GM23248 (cell line): ENCODE measurements around the gene GSG1L. TPM values are rescaled to one million over a fixed set of nuclear protein-coding genes. Genes with fewer than 3 reads are reported as not detected.
A peak's percentile ranks its signal among the peaks of the same experiment; 100 is the strongest.

Experiments
- DNase-seq: peaks from one replicate; pipeline ENCODE4 v3.0.0-alpha.2; 2015
- H2AFZ ChIP-seq: fragments of 200-600 bp; sonication (generic); 2 replicates; pipeline ENCODE4 v1.6.1; 2016; ENCODE audit warnings: antibody characterized with exemption
- H3F3A ChIP-seq: fragments of 200-600 bp; sonication (generic); 2 replicates; pipeline ENCODE4 v1.6.1; 2016; ENCODE audit warnings: mild to moderate bottlenecking, antibody characterized with exemption, mixed run types; ENCODE audit not compliant: insufficient read depth
- H3K27ac ChIP-seq: fragments of 200-600 bp; sonication (generic); 2 replicates; pipeline ENCODE4 v1.5.1; 2016; ENCODE audit warnings: mild to moderate bottlenecking
- H3K27me3 ChIP-seq: fragments of 200-600 bp; sonication (generic); replicated peaks from 2 replicates; pipeline ENCODE4 v1.6.1; 2016; ENCODE audit warnings: mild to moderate bottlenecking; ENCODE audit not compliant: insufficient read depth
- H3K36me3 ChIP-seq: fragments of 200-600 bp; sonication (generic); 2 replicates; pipeline ENCODE4 v1.6.1; 2016; ENCODE audit warnings: low read depth, mild to moderate bottlenecking
- H3K4me1 ChIP-seq: fragments of 200-600 bp; sonication (generic); 2 replicates; pipeline ENCODE4 v1.6.1; 2016; ENCODE audit warnings: mild to moderate bottlenecking; ENCODE audit not compliant: insufficient read depth
- H3K4me2 ChIP-seq: fragments of 200-600 bp; sonication (generic); one replicate; pipeline ENCODE4 v1.6.1; 2016; ENCODE audit warnings: mild to moderate bottlenecking; ENCODE audit not compliant: unreplicated experiment
- H3K4me3 ChIP-seq: fragments of 200-600 bp; sonication (generic); 2 replicates; pipeline ENCODE4 v1.5.1; 2016; ENCODE audit warnings: mild to moderate bottlenecking
- H3K79me2 ChIP-seq: fragments of 200-600 bp; sonication (generic); 2 replicates; pipeline ENCODE4 v1.6.1; 2016; ENCODE audit warnings: mild to moderate bottlenecking; ENCODE audit not compliant: insufficient read depth
- H3K9ac ChIP-seq: fragments of 200-600 bp; sonication (generic); 2 replicates; pipeline ENCODE4 v1.6.1; 2016; ENCODE audit warnings: mild to moderate bottlenecking
- H3K9me2 ChIP-seq: fragments of 200-600 bp; sonication (generic); 2 replicates; pipeline ENCODE4 v1.6.1; 2016; ENCODE audit warnings: mixed run types, mild to moderate bottlenecking, moderate library complexity; ENCODE audit not compliant: insufficient read depth
- H3K9me3 ChIP-seq: fragments of 200-600 bp; sonication (generic); one replicate; pipeline ENCODE4 v1.6.1; 2017; ENCODE audit warnings: low read depth
- H4K20me1 ChIP-seq: fragments of 200-600 bp; sonication (generic); 2 replicates; pipeline ENCODE4 v1.6.0; 2016; ENCODE audit not compliant: insufficient read depth
- EZH2 ChIP-seq: fragments of 200-600 bp; sonication (generic); IDR thresholded peaks from 2 replicates; pipeline ENCODE4 v1.6.1; 2018; ENCODE audit warnings: antibody characterized with exemption, mild to moderate bottlenecking; ENCODE audit not compliant: insufficient read depth, poor library complexity, severe bottlenecking
- EZH2phosphoT487 ChIP-seq: fragments of 200-600 bp; sonication (generic); IDR thresholded peaks from 2 replicates; pipeline ENCODE4 v1.6.1; 2018; ENCODE audit warnings: antibody characterized with exemption, moderate library complexity, mild to moderate bottlenecking, low read depth; ENCODE audit not compliant: insufficient read depth
- WGBS, 2 experiments: methylation state at CpG; one replicate each; pipeline ENCODE4 v1.1.6; 2015 to 2017; ENCODE audit warnings: low lambda C conversion rate in 2 of 2, low coverage in 1 of 2; ENCODE audit errors: missing lambda C conversion rate in 2 of 2; 5-methylcytosine and 5-hydroxymethylcytosine counted together
- in situ Hi-C: fragments of 300-500 bp; cut with MboI; formaldehyde crosslinking; loops from 2 replicates; pipeline ENCODE4 v1.15.0; 2020
- polyA plus RNA-seq: library from polyadenylated mRNA; unstranded; fragments of >200 nt; fragmentation: Nextera tagmentation; extraction: Ambion mirVana; gene quantifications from 2 replicates; pipeline ENCODE4 v1.2.1, GENCODE V29; 2016
- total RNA-seq: library from RNA; depleted of rRNA; stranded (reverse); fragments of >200 nt; shearing (Covaris generic); gene quantifications from 2 replicates; pipeline ENCODE4 v1.2.3, GENCODE V29; 2014

Gene GSG1L
- total and polyA plus RNA-seq, 2 experiments from 2014 or later, result not detected

DNA sequence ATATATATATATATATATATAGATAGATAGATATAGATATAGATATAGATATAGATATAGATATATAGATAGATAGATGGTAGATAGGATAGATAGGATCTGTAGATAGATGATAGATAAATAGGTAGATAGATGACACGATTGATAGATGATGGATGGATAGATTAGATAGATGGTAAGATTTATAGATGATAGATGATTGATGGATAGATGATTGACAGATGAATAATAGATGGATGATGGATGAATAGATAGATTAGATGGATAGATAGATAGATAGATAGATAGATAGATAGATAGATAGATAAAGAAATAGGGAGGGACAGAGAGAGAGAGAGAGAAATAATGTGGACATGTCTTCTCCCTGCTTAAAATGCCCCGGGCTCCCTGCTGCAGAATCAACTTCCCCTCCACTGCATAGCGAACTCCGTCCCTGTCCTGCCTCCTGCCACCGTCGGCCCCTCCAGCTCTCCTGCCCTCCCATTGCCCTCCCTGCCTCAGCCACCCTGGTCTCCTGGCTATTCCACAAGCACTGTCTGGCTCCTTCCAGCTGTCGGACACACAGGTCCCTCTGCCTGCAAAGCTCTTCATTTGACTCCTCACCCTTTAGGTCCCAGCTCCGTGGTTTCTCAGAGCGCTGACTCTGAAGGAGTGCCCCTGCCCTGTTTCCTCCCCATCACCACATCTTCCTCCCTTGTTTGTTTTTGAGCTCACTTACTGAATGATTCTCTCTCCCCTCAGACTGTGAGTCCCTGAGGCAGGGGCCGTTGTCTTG lies 259.6 kb downstream of the GSG1L start:
- Histone ChIP-seq H3K4me3 (no peak overlapping the region), H3K9me2 (no peaks in the 10 kb centered on the region), H3K4me1 (no peaks in the 10 kb centered on the region), H3K27ac (no peak overlapping the region), H2AFZ (no peak overlapping the region), H3K9me3 (no peaks in the 10 kb centered on the region), H3K79me2 (no peaks in the 10 kb centered on the region), H3K4me2 (no peak overlapping the region), H3K27me3 (peaks cover 35% of the 10 kb centered on the region), H3K36me3 (no peaks in the 10 kb centered on the region), H4K20me1 (no peaks in the 10 kb centered on the region), H3K9ac (no peak overlapping the region), H3F3A (no peaks in the 10 kb centered on the region)
- no peak for DNase-seq
- WGBS, 2 experiments, result 14 to 20% methylated on average over 10 of the region's 10 CpGs
- in situ Hi-C loops, result no loop called here
- TF ChIP-seq EZH2phosphoT487 (no peak), EZH2 (no peak)

DNA sequence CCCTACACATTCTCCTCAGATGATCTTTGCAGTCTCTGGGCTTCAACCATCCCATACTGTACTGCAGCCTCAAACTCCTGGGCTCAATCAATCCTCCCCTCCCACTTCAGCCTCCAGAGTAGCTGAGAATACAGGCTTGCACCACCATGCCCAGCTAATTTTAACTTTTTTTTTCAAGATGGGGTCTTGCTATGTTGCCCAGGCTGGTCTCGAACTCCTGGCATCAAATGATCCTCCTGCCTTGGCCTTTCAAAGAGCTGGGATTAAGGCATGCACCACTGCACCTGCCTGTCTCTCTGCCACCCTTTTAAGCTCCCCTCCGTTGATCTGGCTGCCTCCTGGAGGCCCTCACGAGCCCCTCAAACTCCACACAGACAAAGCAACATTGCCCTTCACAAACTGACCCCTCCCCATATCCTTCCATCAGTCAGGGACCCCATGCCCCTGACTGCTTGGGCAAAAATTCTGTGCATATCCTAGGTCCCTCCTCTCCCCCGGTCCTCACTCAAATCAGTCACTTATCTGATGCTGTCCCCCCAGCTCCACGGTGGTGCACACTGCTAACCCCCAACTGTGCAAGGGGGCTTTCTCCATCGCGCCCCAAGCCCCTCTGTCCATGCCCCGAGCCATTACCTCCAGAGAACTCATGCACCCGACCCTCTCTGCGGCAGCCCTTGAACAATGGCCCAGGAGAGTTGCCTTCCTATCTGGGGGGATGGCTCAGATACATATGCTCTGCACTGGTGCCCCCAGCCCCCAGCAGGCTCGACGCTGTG lies 260.7 kb downstream of the GSG1L start:
- TF ChIP-seq EZH2 (no peak), EZH2phosphoT487 (no peak)
- no peak for DNase-seq
- no peaks in the 10 kb centered on the region for H4K20me1 ChIP-seq
- 47 to 48% methylated on average over 10 to 12 of the region's 12 CpGs for WGBS, 2 experiments
- no peak overlapping the region for H3K9ac ChIP-seq
- H2AFZ ChIP-seq, result no peak overlapping the region
- in situ Hi-C loops, result no loop called here
- H3K27ac ChIP-seq, result no peak overlapping the region
- H3K4me3 ChIP-seq, result no peak overlapping the region
- no peaks in the 10 kb centered on the region for H3K79me2 ChIP-seq
- H3K9me3 ChIP-seq, result no peaks in the 10 kb centered on the region
- no peaks in the 10 kb centered on the region for H3K36me3 ChIP-seq
- H3K9me2 ChIP-seq, result no peaks in the 10 kb centered on the region
- peaks cover 35% of the 10 kb centered on the region for H3K27me3 ChIP-seq
- no peaks in the 10 kb centered on the region for H3F3A ChIP-seq
- H3K4me2 ChIP-seq, result no peak overlapping the region
- H3K4me1 ChIP-seq, result no peaks in the 10 kb centered on the region

DNA sequence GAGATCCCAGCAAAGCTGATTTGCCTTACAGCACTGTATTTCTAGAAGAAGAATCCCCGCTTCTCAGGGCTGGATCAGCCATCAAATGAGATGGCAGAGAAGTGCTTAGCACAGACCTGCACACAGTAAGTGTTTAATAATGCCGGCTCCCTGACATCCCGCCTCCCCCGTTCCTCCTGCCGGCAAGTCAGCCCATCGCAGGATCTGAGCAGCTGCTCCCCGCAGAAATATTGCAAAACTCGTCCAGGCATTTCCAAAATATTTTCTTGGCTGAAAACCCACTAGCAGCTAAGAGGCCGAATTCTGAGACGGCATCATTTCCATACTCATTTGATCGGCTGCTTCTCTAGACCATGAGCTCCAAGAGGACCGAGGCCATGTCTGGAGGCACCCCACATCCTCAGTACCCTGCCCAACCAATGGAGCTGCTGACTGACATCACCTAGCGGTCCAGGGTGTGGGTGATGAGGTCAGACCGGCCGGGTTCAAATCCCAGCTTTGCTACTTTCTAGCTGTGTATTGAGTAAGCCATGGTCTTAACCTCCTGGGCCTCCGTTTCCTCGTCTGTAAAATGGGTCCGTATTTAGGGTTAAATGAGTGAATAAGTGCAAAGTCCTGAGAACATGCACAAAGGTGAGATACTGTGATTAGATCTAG lies 262.1 kb downstream of the GSG1L start:
- H3K4me3 ChIP-seq, result no peak overlapping the region
- no peaks in the 10 kb centered on the region for H3F3A ChIP-seq
- H3K4me2 ChIP-seq, result no peak overlapping the region
- H3K36me3 ChIP-seq, result no peaks in the 10 kb centered on the region
- H3K27me3 ChIP-seq, result peaks cover 35% of the 10 kb centered on the region
- H3K79me2 ChIP-seq, result no peaks in the 10 kb centered on the region
- H4K20me1 ChIP-seq, result no peaks in the 10 kb centered on the region
- 23 to 28% methylated on average over 18 of the region's 18 CpGs for WGBS, 2 experiments
- H3K27ac ChIP-seq, result no peak overlapping the region
- in situ Hi-C loops, result no loop called here
- DNase-seq, result peak; percentile 47
- no peak overlapping the region for H2AFZ ChIP-seq
- H3K9me3 ChIP-seq, result no peaks in the 10 kb centered on the region
- TF ChIP-seq EZH2 (no peak), EZH2phosphoT487 (no peak)
- no peaks in the 10 kb centered on the region for H3K4me1 ChIP-seq
- H3K9ac ChIP-seq, result no peak overlapping the region
- no peaks in the 10 kb centered on the region for H3K9me2 ChIP-seq

DNA sequence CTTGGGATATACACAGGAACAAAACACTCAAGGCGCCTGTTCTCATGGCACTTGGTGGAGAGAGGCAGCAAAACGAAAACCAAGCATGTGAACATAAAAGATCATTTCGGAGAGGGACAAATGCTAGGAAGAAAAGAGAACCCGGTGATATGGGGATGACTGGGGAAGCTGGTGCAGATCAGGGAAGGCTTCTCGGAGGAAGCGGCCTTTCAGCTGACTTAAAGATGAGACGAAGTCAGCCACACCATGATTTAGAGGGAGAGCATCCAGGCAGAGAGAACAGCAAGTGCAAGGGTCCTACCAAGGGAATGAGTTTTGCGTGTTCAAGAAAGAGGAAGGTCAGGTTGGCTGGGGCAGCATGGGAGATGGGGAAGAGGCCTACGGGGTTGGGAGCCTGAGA lies 262.7 kb downstream of the GSG1L start:
- WGBS, 2 experiments, result 61 to 66% methylated on average over 9 of the region's 9 CpGs
- Histone ChIP-seq H3K27me3 (peaks cover 35% of the 10 kb centered on the region), H2AFZ (no peak overlapping the region), H3K9ac (no peak overlapping the region), H3K4me1 (no peaks in the 10 kb centered on the region), H4K20me1 (no peaks in the 10 kb centered on the region), H3K79me2 (no peaks in the 10 kb centered on the region), H3K4me3 (no peak overlapping the region), H3K9me3 (no peaks in the 10 kb centered on the region), H3K27ac (no peak overlapping the region), H3F3A (no peaks in the 10 kb centered on the region), H3K36me3 (no peaks in the 10 kb centered on the region), H3K4me2 (no peak overlapping the region), H3K9me2 (no peaks in the 10 kb centered on the region)
- in situ Hi-C loops, result no loop called here
- no peak for TF ChIP-seq EZH2
- no peak for TF ChIP-seq EZH2phosphoT487
- no peak for DNase-seq
